CD4-positive, alpha-beta T cell (primary cell): ENCODE data around the gene NKAIN4. TPM values are rescaled to one million over a fixed set of nuclear protein-coding genes. Genes with fewer than 3 reads are reported as not detected.

Experiments
- ATAC-seq: fragments of 200-7000 bp; cut with Tn5 transposase; one replicate; pipeline ENCODE4 v1.10.0; 2022; ENCODE audit warnings: mild to moderate bottlenecking; ENCODE audit not compliant: poor library complexity
- CTCF ChIA-PET: fragments of 350-600 bp; sonication (Branson Sonifier 250); formaldehyde crosslinking; loops from one replicate; lab custom pipeline; 2021; ENCODE audit warnings: antibody characterized with exemption, inconsistent platforms; lab: Charles Lee
- POLR2A ChIA-PET: fragments of 350-600 bp; sonication (Branson Sonifier 250); formaldehyde crosslinking; loops from one replicate; lab custom pipeline; 2021; ENCODE audit warnings: antibody characterized with exemption, inconsistent platforms; lab: Charles Lee
- DNase-seq, 14 experiments: peaks; one replicate each; pipeline ENCODE4 v3.0.0-alpha.2; 2013 to 2020; ENCODE audit warnings: mixed read lengths in 2 of 14
- H3K27ac ChIP-seq, 2 donors: one replicate each; pipeline versions ENCODE4 v1.5.1 to v1.7.0; 2013; ENCODE audit warnings: low read length in 2 of 2, low read depth in 1 of 2, mild to moderate bottlenecking in 1 of 2
- H3K27me3 ChIP-seq, 2 experiments: 1 replicate in 1 of 2; 2 replicates in 1 of 2; pipeline versions ENCODE4 v1.6.1 to v1.7.0; 2013; ENCODE audit warnings: low read length in 2 of 2, control low read depth in 1 of 2, mild to moderate bottlenecking in 1 of 2, moderate library complexity in 1 of 2; ENCODE audit not compliant: insufficient read depth in 2 of 2, control insufficient read depth in 1 of 2
- H3K36me3 ChIP-seq: one replicate; pipeline ENCODE4 v1.6.1; 2013; ENCODE audit warnings: low read length, control low read depth; ENCODE audit not compliant: insufficient read depth
- H3K4me1 ChIP-seq: one replicate; pipeline ENCODE4 v1.6.1; 2013; ENCODE audit warnings: low read length, control low read depth; ENCODE audit not compliant: insufficient read depth
- H3K4me3 ChIP-seq: one replicate; pipeline ENCODE4 v1.5.1; 2013; ENCODE audit warnings: mild to moderate bottlenecking, low read length, moderate library complexity
- H3K9me3 ChIP-seq, 2 experiments: 1 replicate in 1 of 2; 2 replicates in 1 of 2; pipeline versions ENCODE4 v1.6.1 to v1.7.0; 2013; ENCODE audit warnings: low read length in 2 of 2, mild to moderate bottlenecking in 2 of 2, control low read depth in 1 of 2, moderate library complexity in 1 of 2; ENCODE audit not compliant: control insufficient read depth in 1 of 2, insufficient read depth in 1 of 2
- H3K27ac Mint-ChIP-seq: one replicate; pipeline ENCODE4 v1.8.0; 2020; ENCODE audit warnings: mixed read lengths
- H3K27me3 Mint-ChIP-seq: one replicate; pipeline ENCODE4 v1.8.0; 2021; ENCODE audit warnings: mixed read lengths
- H3K36me3 Mint-ChIP-seq: one replicate; pipeline ENCODE4 v1.8.0; 2021; ENCODE audit warnings: low read depth, mixed read lengths
- H3K4me1 Mint-ChIP-seq: one replicate; pipeline ENCODE4 v1.8.0; 2021; ENCODE audit warnings: low read depth, mixed read lengths
- H3K4me3 Mint-ChIP-seq: one replicate; pipeline ENCODE4 v1.8.0; 2020; ENCODE audit warnings: mild to moderate bottlenecking, mixed read lengths
- H3K9me3 Mint-ChIP-seq: one replicate; pipeline ENCODE4 v1.8.0; 2020; ENCODE audit warnings: mixed read lengths
- CTCF ChIP-seq: fragments of 200-600 bp; IDR thresholded peaks from one replicate; pipeline ENCODE4 v1.8.0; 2022; ENCODE audit warnings: antibody characterized with exemption, mild to moderate bottlenecking
- intact Hi-C, 2 experiments: fragments of 100-400 bp; cut with DNase I in 1 of 2; cut with micrococcal nuclease in 1 of 2; formaldehyde crosslinking; loops; one replicate each; pipeline versions ENCODE4 v1.15.1 to v1.9.0; 2023 to 2025; cut with DNase I, micrococcal nuclease
- total RNA-seq, 174 experiments: library from RNA in 2 of 174; stranded (reverse) in 2 of 174; gene quantifications; one replicate each; pipeline ENCODE4 v1.2.3 and lab custom pipeline; 2021 to 2026

NKAIN4 gene
- total RNA-seq, 2 experiments from 2014 or later, result not detected

- ATAC-seq, result no peak
Observed at GRCh38 chr20:63225082-63225454, 29.2 kb downstream of the NKAIN4 start.

DNA sequence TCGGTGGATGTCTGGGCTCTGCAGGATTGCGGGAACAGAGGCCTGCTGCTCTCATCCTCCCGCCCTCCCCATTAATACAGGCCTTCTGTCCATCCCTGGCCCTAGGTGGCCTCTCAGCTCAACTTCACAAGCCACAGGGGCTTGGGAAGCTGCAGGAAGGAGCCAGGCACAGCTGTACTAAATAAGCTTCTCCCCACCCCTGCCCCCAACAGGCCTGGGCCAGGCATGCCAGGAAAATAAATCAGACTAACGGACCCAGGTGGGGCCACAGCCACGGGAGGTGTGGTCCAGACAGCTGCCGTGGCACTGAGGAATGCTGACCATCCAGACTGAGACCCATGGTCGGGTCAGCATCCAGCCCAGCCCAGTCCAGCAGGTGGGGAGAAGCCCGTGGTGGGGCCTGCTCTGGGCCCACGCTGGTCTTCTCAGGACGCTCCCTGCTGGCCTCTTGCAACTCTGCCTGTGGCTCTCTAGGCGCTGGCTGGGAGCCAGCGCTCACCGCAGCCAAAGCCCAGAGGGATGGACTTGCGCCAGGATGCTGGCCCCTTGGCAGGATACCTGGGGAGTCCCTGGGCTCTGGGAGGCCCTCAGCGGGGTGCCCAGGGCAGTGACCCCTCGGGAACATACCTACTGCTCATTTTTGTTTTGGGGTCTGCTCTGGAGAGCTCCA, 29.7 kb downstream of the NKAIN4 start:
- Histone ChIP-seq H3K9me3 (no peaks in the 10 kb centered on the region), H3K4me1 (peaks cover 5% of the 10 kb centered on the region), H3K36me3 (no peaks in the 10 kb centered on the region), H3K27me3 (peaks cover 6 to 10% of the 10 kb centered on the region in 2 experiments), H3K4me3 (no peak overlapping the region), H3K27ac (no peak overlapping the region)
- Mint-ChIP-seq H3K4me3 (no peak overlapping the region), H3K27me3 (peaks cover 7% of the 10 kb centered on the region), H3K4me1 (no peaks in the 10 kb centered on the region), H3K9me3 (no peaks in the 10 kb centered on the region), H3K27ac (no peak overlapping the region), H3K36me3 (no peaks in the 10 kb centered on the region)
- ATAC-seq (no peak), DNase-seq (no peak)
- CTCF ChIA-PET, result interaction anchor here (1.2 to 2.7 kb wide), 4 partner anchors 11 to 157 kb away, joined by 5 to 16 read pairs (median 10); partner anchors contain the start of gene BIRC7
- POLR2A ChIA-PET, result no interaction called here
- no peak for TF ChIP-seq CTCF
- intact Hi-C loops, result no loop called here

More at GRCh38 chr20:63225082-63225454, 29.2 kb downstream of the NKAIN4 start:
- no peak for DNase-seq
- H3K4me1 ChIP-seq, result peaks cover 5% of the 10 kb centered on the region
- H3K36me3 Mint-ChIP-seq, result no peaks in the 10 kb centered on the region
- no peaks in the 10 kb centered on the region for H3K9me3 ChIP-seq
- CTCF ChIA-PET, result interaction anchor here (2.6 to 2.7 kb wide), 2 partner anchors 12 to 157 kb away, joined by 13 to 16 read pairs; no protein-coding TSS in a partner anchor
- no peak overlapping the region for H3K27ac Mint-ChIP-seq
- H3K36me3 ChIP-seq, result no peaks in the 10 kb centered on the region
- POLR2A ChIA-PET, result no interaction called here
- H3K9me3 Mint-ChIP-seq, result no peaks in the 10 kb centered on the region
- H3K4me3 Mint-ChIP-seq, result no peak overlapping the region
- no peak overlapping the region for H3K4me3 ChIP-seq
- peaks cover 9 to 15% of the 10 kb centered on the region in 2 experiments for H3K27me3 ChIP-seq
- intact Hi-C loops, result no loop called here
- H3K27ac ChIP-seq, result no peak overlapping the region
- no peak for TF ChIP-seq CTCF
- H3K4me1 Mint-ChIP-seq, result no peaks in the 10 kb centered on the region
- peaks cover 12% of the 10 kb centered on the region for H3K27me3 Mint-ChIP-seq

DNA sequence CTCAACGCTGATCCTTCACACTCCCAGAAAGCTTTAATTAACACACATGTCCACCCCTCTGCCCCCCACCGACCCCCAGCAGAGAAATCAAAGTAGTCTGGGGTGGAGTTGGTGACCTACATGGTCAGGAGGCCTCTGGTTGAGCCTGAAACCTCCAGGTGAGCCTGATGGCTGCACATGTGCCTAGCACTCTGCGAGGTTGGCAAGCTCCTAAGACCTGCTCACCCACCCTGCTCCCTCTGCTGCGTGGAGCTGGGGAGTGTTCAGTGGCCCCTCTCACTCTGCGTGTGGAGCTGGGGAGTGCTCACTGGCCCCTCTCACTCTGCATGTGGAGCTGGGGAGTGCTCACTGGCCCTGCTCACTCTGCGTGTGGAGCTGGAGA, 30.4 kb downstream of the NKAIN4 start:
- intact Hi-C loops, result loop anchor here in 1 of 2 experiments (1.0 kb wide), 1 partner anchor 158 kb away; no protein-coding TSS in a partner anchor
- Histone ChIP-seq H3K36me3 (no peaks in the 10 kb centered on the region), H3K27ac (no peak overlapping the region), H3K27me3 (peaks cover under 1 to 3% of the 10 kb centered on the region in 2 experiments), H3K9me3 (no peaks in the 10 kb centered on the region), H3K4me3 (no peak overlapping the region), H3K4me1 (peaks cover 5% of the 10 kb centered on the region)
- Mint-ChIP-seq H3K27me3 (no peaks in the 10 kb centered on the region), H3K9me3 (no peaks in the 10 kb centered on the region), H3K36me3 (no peaks in the 10 kb centered on the region), H3K4me1 (no peaks in the 10 kb centered on the region), H3K27ac (no peak overlapping the region), H3K4me3 (no peak overlapping the region)
- ATAC-seq (no peak), DNase-seq (no peak)
- TF ChIP-seq CTCF, result no peak
- POLR2A ChIA-PET, result interaction anchor here (1.0 kb wide), 1 partner anchor 48 kb away, joined by 3 read pairs; no protein-coding TSS in a partner anchor
- CTCF ChIA-PET, result interaction anchor here (1.0 to 2.7 kb wide), 8 partner anchors 9 to 158 kb away, joined by 3 to 16 read pairs (median 4); partner anchors contain the start of gene BIRC7
